ENCODE results near the gene PROZ. TPM values are rescaled to one million over a fixed set of nuclear protein-coding genes. Genes with fewer than 3 reads are reported as not detected.

Gene PROZ
- total and polyA plus RNA-seq, 2 experiments from 2014 or later, result not detected

DNA sequence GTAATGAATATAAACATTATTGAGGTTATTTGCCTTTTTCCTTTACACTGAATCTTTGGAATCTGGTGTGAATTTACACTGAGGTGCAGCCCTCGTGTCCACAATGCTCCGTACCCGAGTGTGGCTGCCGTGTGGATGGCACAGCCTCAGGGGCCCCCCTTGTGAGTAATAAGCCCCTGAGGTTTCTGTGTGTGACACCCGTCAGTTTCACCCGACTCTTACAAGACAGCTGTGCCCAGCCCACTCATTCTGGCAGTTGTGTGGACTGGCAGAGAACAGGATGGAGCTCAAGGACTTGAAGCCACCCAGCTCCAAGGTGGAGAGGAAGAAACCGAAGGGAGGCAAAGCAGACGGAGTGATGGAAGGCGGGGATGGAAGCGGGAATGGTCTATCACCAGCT lies 7.8 kb downstream of the PROZ start:
- no peaks in the 10 kb centered on the region for H4K20me1 ChIP-seq (ENCODE audit: insufficient read depth)

DNA sequence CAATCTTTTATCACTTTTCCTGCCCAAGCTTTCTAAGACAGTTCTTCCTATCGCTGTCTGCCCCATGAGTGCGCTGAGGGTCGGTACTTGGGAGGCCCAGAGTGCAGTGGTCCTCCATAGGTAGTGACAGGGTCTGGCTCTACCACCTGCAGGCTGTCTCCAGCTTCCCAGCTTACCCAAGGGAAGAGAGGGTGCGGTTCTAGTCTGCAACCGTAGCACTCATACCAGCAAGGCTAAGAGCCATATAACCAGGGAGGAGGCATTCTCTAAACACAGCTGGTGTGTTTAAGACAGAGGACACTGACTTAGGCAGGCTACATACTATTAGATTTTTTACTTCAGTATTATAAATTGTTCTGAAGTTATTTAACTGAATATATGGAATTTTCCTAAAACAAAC lies 8.2 kb downstream of the PROZ start:
- H3K27me3 ChIP-seq (replicated peaks; ENCODE audit: insufficient read depth), result no peaks in the 10 kb centered on the region; the same call in 1 of the 2 replicates
- H3K27ac ChIP-seq, result no peak overlapping the region
- DNase-seq, result no peak
- no peaks in the 10 kb centered on the region for H3K4me1 ChIP-seq (ENCODE audit: insufficient read depth)
- H3K9ac ChIP-seq, result no peak overlapping the region
- no peak overlapping the region for H2AFZ ChIP-seq
- H3F3A ChIP-seq (ENCODE audit: insufficient read depth), result no peaks in the 10 kb centered on the region
- no peaks in the 10 kb centered on the region for H4K20me1 ChIP-seq (ENCODE audit: insufficient read depth)
- no peak overlapping the region for H3K4me3 ChIP-seq
- H3K79me2 ChIP-seq (ENCODE audit: insufficient read depth), result no peaks in the 10 kb centered on the region
- H3K9me2 ChIP-seq (ENCODE audit: insufficient read depth), result no peaks in the 10 kb centered on the region
- H3K4me2 ChIP-seq (ENCODE audit: unreplicated experiment), result no peak overlapping the region
- TF ChIP-seq EZH2phosphoT487 (IDR thresholded peaks at IDR 0.05; ENCODE audit: insufficient read depth, low read depth) (no peak), EZH2 (IDR thresholded peaks at IDR 0.05; ENCODE audit: insufficient read depth, poor library complexity, severe bottlenecking) (no peak)
- WGBS, 2 experiments (ENCODE audit: low coverage in 1 of 2, low lambda C conversion rate in 2 of 2, missing lambda C conversion rate in 2 of 2), result 81 to 86% methylated on average over 5 of the region's 5 CpGs
- peaks cover 8% of the 10 kb centered on the region; the same call in 1 of the 2 replicates for H3K36me3 ChIP-seq (ENCODE audit: low read depth)
- H3K9me3 ChIP-seq (ENCODE audit: low read depth), result no peaks in the 10 kb centered on the region
- in situ Hi-C loops (cut with MboI), result no loop called here

More for the DNA sequence above, 7.8 kb downstream of the PROZ start:
- Histone ChIP-seq H3K9ac (no peak overlapping the region), H2AFZ (no peak overlapping the region), H3K4me2 (ENCODE audit: unreplicated experiment) (no peak overlapping the region), H3K79me2 (ENCODE audit: insufficient read depth) (no peaks in the 10 kb centered on the region), H3K9me3 (ENCODE audit: low read depth) (no peaks in the 10 kb centered on the region), H3K4me3 (no peak overlapping the region), H3K27me3 (replicated peaks; ENCODE audit: insufficient read depth) (no peaks in the 10 kb centered on the region; the same call in 1 of the 2 replicates), H3K36me3 (ENCODE audit: low read depth) (peaks cover 8% of the 10 kb centered on the region; the same call in 1 of the 2 replicates), H3K4me1 (ENCODE audit: insufficient read depth) (no peaks in the 10 kb centered on the region), H3K9me2 (ENCODE audit: insufficient read depth) (no peaks in the 10 kb centered on the region), H3K27ac (no peak overlapping the region), H3F3A (ENCODE audit: insufficient read depth) (no peaks in the 10 kb centered on the region)
- in situ Hi-C loops (cut with MboI), result no loop called here
- TF ChIP-seq EZH2 (IDR thresholded peaks at IDR 0.05; ENCODE audit: insufficient read depth, poor library complexity, severe bottlenecking) (no peak), EZH2phosphoT487 (IDR thresholded peaks at IDR 0.05; ENCODE audit: insufficient read depth, low read depth) (no peak)
- no peak for DNase-seq
- 87 to 93% methylated on average over 10 of the region's 10 CpGs for WGBS, 2 experiments (ENCODE audit: low coverage in 1 of 2, low lambda C conversion rate in 2 of 2, missing lambda C conversion rate in 2 of 2)

DNA sequence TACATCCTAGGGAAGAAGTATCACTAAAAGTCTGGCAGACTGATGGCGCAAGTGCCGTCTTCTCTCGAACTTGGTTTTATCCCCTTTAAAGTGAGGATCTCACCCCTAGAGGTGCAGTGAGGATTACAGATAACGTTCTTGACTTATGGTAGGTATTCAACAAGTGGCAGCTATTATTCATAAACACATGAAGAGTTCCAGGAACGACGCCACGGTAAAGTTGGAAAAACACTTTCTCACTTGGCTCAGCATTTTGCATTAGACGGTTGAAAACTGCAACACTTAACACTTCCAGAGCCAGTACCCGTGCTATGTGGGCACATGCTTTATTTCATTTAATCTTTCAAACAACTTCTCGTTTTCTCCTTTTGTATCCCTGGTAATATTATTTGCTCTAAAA lies 8.7 kb downstream of the PROZ start:
- Histone ChIP-seq H3K4me1 (ENCODE audit: insufficient read depth) (no peaks in the 10 kb centered on the region), H2AFZ (no peak overlapping the region), H3K27me3 (replicated peaks; ENCODE audit: insufficient read depth) (no peaks in the 10 kb centered on the region; the same call in 1 of the 2 replicates), H3K27ac (no peak overlapping the region), H3K9me3 (ENCODE audit: low read depth) (no peaks in the 10 kb centered on the region), H4K20me1 (ENCODE audit: insufficient read depth) (no peaks in the 10 kb centered on the region), H3K4me3 (no peak overlapping the region), H3K4me2 (ENCODE audit: unreplicated experiment) (no peak overlapping the region), H3F3A (ENCODE audit: insufficient read depth) (no peaks in the 10 kb centered on the region), H3K9me2 (ENCODE audit: insufficient read depth) (no peaks in the 10 kb centered on the region), H3K9ac (no peak overlapping the region), H3K79me2 (ENCODE audit: insufficient read depth) (no peaks in the 10 kb centered on the region), H3K36me3 (ENCODE audit: low read depth) (peaks cover 8% of the 10 kb centered on the region; the same call in 1 of the 2 replicates)
- no peak for DNase-seq
- TF ChIP-seq EZH2 (IDR thresholded peaks at IDR 0.05; ENCODE audit: insufficient read depth, poor library complexity, severe bottlenecking), result no peak
- no peak for TF ChIP-seq EZH2phosphoT487 (IDR thresholded peaks at IDR 0.05; ENCODE audit: insufficient read depth, low read depth)
- WGBS, 2 experiments (ENCODE audit: low coverage in 1 of 2, low lambda C conversion rate in 2 of 2, missing lambda C conversion rate in 2 of 2), result 88 to 91% methylated on average over 10 of the region's 10 CpGs
- in situ Hi-C loops (cut with MboI), result no loop called here

DNA sequence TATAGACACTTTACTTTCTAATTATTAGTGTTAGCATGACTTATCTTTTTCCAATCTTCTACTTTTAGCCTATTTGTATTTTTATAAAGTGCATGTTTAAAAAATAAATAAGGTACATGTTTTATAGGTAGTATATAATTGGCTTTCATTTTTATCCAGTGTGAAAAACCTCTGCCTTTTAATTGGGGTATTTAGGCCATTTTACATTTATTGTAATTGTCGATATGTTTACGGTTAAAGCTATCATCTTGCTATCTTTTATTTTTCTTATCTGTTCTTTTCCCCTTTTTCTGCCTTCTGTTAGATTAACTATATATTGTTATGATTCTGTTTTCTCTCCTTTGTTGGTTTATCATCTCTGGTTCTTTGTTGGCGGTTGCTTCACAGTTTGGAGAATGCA lies 9.1 kb downstream of the PROZ start:
- no peak overlapping the region for H3K27ac ChIP-seq
- H2AFZ ChIP-seq, result no peak overlapping the region
- no peaks in the 10 kb centered on the region for H3F3A ChIP-seq (ENCODE audit: insufficient read depth)
- no peak for TF ChIP-seq EZH2phosphoT487 (IDR thresholded peaks at IDR 0.05; ENCODE audit: insufficient read depth, low read depth)
- TF ChIP-seq EZH2 (IDR thresholded peaks at IDR 0.05; ENCODE audit: insufficient read depth, poor library complexity, severe bottlenecking), result no peak
- no peaks in the 10 kb centered on the region for H3K79me2 ChIP-seq (ENCODE audit: insufficient read depth)
- no peak overlapping the region for H3K9ac ChIP-seq
- 95 to 100% methylated on average over 3 of the region's 3 CpGs for WGBS, 2 experiments (ENCODE audit: low coverage in 1 of 2, low lambda C conversion rate in 2 of 2, missing lambda C conversion rate in 2 of 2)
- H3K4me3 ChIP-seq, result no peak overlapping the region
- H3K4me2 ChIP-seq (ENCODE audit: unreplicated experiment), result no peak overlapping the region
- peaks cover 8% of the 10 kb centered on the region; the same call in 1 of the 2 replicates for H3K36me3 ChIP-seq (ENCODE audit: low read depth)
- no peaks in the 10 kb centered on the region for H4K20me1 ChIP-seq (ENCODE audit: insufficient read depth)
- no peak for DNase-seq
- in situ Hi-C loops (cut with MboI), result no loop called here
- H3K27me3 ChIP-seq (replicated peaks; ENCODE audit: insufficient read depth), result no peaks in the 10 kb centered on the region; the same call in 1 of the 2 replicates
- no peaks in the 10 kb centered on the region for H3K9me2 ChIP-seq (ENCODE audit: insufficient read depth)
- no peaks in the 10 kb centered on the region for H3K4me1 ChIP-seq (ENCODE audit: insufficient read depth)
- H3K9me3 ChIP-seq (ENCODE audit: low read depth), result no peaks in the 10 kb centered on the region

DNA sequence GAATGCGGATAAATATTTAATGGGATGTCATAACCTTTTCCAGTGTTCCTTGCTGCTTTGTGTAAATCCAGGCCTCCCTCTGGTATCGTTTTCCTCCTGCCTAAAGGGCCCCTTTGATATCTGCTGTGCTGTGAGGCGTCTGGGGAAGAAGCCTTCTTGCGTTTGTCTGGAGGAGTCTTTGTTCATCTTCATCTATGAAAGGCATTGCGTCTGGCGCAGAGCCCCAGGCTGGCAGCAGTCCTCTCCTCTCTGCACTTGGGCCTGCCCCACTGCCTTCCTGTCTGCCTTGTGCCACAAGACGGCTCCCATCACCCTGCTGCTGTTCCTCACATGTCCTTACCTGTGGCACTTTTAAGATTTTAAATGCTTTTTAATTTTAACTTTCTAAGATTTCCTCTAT lies 9.8 kb downstream of the PROZ start:
- WGBS, 2 experiments (ENCODE audit: low coverage in 1 of 2, low lambda C conversion rate in 2 of 2, missing lambda C conversion rate in 2 of 2), result 85 to 87% methylated on average over 7 of the region's 7 CpGs
- no peak overlapping the region for H3K9ac ChIP-seq
- no peak overlapping the region for H3K4me3 ChIP-seq
- no peak for DNase-seq
- H3F3A ChIP-seq (ENCODE audit: insufficient read depth), result no peaks in the 10 kb centered on the region
- H2AFZ ChIP-seq, result no peak overlapping the region
- no peak overlapping the region for H3K27ac ChIP-seq
- H3K79me2 ChIP-seq (ENCODE audit: insufficient read depth), result no peaks in the 10 kb centered on the region
- no peak overlapping the region for H3K4me2 ChIP-seq (ENCODE audit: unreplicated experiment)
- H3K9me3 ChIP-seq (ENCODE audit: low read depth), result no peaks in the 10 kb centered on the region
- TF ChIP-seq EZH2 (IDR thresholded peaks at IDR 0.05; ENCODE audit: insufficient read depth, poor library complexity, severe bottlenecking), result no peak
- no peak for TF ChIP-seq EZH2phosphoT487 (IDR thresholded peaks at IDR 0.05; ENCODE audit: insufficient read depth, low read depth)
- H3K27me3 ChIP-seq (replicated peaks; ENCODE audit: insufficient read depth), result no peaks in the 10 kb centered on the region; the same call in 1 of the 2 replicates
- peaks cover 8% of the 10 kb centered on the region; the same call in 1 of the 2 replicates for H3K36me3 ChIP-seq (ENCODE audit: low read depth)
- in situ Hi-C loops (cut with MboI), result no loop called here
- no peaks in the 10 kb centered on the region for H4K20me1 ChIP-seq (ENCODE audit: insufficient read depth)
- H3K4me1 ChIP-seq (ENCODE audit: insufficient read depth), result no peaks in the 10 kb centered on the region
- no peaks in the 10 kb centered on the region for H3K9me2 ChIP-seq (ENCODE audit: insufficient read depth)
